Type B pancreatic cell (in vitro differentiated cells): ENCODE results near the gene SAFB2. TPM values are rescaled to one million over a fixed set of nuclear protein-coding genes. Genes with fewer than 3 reads are reported as not detected.
A peak's percentile ranks its signal among the peaks of the same experiment; 100 is the strongest.

Experiments used
- DNase-seq: peaks from one replicate; pipeline ENCODE4 v3.0.0; 2021; ENCODE audit warnings: mixed read lengths; ENCODE audit not compliant: unreplicated experiment; ENCODE audit errors: extremely low spot score
- H3K27ac Mint-ChIP-seq: 2 replicates; pipeline ENCODE4 v1.8.0; 2021; ENCODE audit warnings: mild to moderate bottlenecking, mixed read lengths
- H3K27me3 Mint-ChIP-seq: 2 replicates; pipeline ENCODE4 v1.8.0; 2021; ENCODE audit warnings: mixed read lengths
- H3K36me3 Mint-ChIP-seq: 2 replicates; pipeline ENCODE4 v1.8.0; 2021; ENCODE audit warnings: mixed read lengths
- H3K4me1 Mint-ChIP-seq: one replicate; pipeline ENCODE4 v1.8.0; 2021; ENCODE audit warnings: mixed read lengths; ENCODE audit not compliant: unreplicated experiment
- H3K4me3 Mint-ChIP-seq: 2 replicates; pipeline ENCODE4 v1.8.0; 2021; ENCODE audit warnings: mild to moderate bottlenecking, mixed read lengths
- H3K9me3 Mint-ChIP-seq: 2 replicates; pipeline ENCODE4 v1.8.0; 2021; ENCODE audit warnings: mixed read lengths
- CTCF ChIP-seq: fragments of 200-600 bp; sonication (generic); conservative IDR thresholded peaks from 2 replicates; pipeline ENCODE4 v1.5.0; 2021; ENCODE audit warnings: antibody characterized with exemption, mild to moderate bottlenecking
- total RNA-seq: library from RNA; stranded (reverse); gene quantifications from 2 replicates; pipeline ENCODE4 v1.2.1, GENCODE V29; 2021; ENCODE audit warnings: low replicate concordance

The SAFB2 gene
- total RNA-seq, 1 donor from 2014 or later: 93.4 TPM

GRCh38 chr19:5587071-5587455, 35.5 kb downstream of the SAFB2 start:
- no peak for DNase-seq
- Mint-ChIP-seq H3K27ac (no peak overlapping the region), H3K4me1 (peaks cover 6% of the 10 kb centered on the region), H3K36me3 (peaks cover 6% of the 10 kb centered on the region), H3K9me3 (no peaks in the 10 kb centered on the region), H3K4me3 (no peak overlapping the region), H3K27me3 (no peaks in the 10 kb centered on the region)
- no peak for TF ChIP-seq CTCF

DNA sequence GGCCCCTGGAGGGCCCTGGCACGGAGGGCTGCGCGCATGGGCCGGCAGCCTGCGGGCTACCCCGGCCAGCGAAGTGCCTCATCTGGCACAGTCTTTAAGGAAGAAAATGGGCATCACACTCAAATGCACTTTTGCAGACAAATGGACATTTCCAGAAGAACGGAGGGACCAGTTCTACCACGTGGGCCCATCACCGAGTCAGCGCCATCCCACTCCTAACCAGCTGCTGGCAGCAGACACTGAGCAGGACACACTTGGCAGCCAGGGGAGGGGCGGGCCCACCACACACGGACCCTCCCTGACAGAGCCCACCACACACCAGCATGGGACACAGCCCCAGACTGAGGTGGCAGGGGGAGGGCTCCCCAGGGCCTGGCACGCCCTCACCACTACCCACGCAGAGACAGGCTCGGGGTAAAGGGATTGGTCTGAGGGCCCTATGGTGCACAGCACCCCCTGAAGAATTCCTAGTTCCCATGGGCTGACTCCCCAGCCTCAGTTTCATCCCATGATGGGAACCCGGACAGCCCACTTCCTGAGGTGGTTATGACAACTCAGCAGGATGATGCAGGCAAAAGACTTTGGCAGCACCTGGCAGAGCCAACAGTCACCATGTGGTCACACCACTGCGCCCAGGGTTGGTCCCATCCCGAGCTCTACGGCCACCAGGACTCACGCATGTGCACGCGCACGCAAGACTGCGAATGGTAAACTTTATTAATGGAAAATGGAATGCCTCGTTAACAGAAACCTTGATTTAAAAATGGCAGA, 36.1 kb downstream of the SAFB2 start:
- Mint-ChIP-seq H3K9me3 (no peaks in the 10 kb centered on the region), H3K4me1 (peaks cover 6% of the 10 kb centered on the region), H3K27me3 (no peaks in the 10 kb centered on the region), H3K27ac (no peak overlapping the region), H3K36me3 (peaks cover under 1% of the 10 kb centered on the region), H3K4me3 (no peak overlapping the region)
- DNase-seq: no peak
- TF ChIP-seq CTCF: no peak

DNA sequence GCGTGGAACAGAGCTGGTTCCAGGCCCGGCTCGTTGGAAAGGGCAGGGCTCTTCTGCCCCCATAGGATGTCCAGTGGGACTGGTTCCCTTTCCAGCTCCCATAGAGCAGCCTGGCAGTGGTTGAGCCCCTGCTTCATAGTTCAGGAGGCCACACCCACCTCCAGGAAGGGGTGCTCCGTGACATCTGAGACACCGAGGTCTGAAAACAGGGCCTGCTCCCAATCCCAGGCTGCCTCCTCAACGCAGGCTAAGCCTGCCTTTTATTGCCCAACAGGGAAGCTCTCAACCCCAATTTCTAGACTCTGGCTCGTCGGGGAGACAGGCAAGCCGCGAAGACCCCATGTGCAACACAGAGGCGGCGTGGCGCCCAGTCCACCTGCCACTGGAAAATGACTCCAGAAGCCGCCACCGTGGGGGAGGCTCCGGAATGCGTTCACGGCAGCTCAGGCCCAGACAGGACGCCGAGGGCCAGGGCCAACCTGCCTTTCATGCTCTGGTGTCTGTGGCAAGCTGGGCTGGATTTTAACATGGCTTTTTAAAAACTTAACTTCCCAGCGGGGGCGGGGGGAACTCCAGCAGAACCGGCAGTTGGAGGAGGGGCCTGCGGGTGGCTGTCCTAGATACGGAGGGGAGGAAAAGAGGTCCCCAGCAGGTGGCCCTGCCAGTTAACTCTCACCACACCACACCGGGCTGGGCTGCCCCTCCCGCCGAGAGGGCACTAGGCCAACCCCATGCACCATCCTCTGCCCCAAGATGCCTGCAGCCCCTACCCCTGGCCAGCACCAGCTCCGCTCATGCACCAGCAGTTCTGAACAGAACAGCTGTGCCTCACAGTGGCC, 36.9 kb downstream of the SAFB2 start:
- H3K4me3 Mint-ChIP-seq: peak overlapping the region; percentile 52

GRCh38 chr19:5580161-5580571, 42.4 kb downstream of the SAFB2 start:
- Mint-ChIP-seq H3K9me3 (no peaks in the 10 kb centered on the region), H3K4me1 (peaks cover 16% of the 10 kb centered on the region), H3K36me3 (peaks cover 3% of the 10 kb centered on the region), H3K27ac (peak overlapping the region; percentile 48), H3K27me3 (no peaks in the 10 kb centered on the region), H3K4me3 (no peak overlapping the region)
- no peak for TF ChIP-seq CTCF
- DNase-seq: no peak

More for the DNA sequence above, 36.9 kb downstream of the SAFB2 start:
- Mint-ChIP-seq H3K36me3 (no peaks in the 10 kb centered on the region), H3K27ac (peak overlapping the region; percentile 64), H3K9me3 (no peaks in the 10 kb centered on the region), H3K27me3 (no peaks in the 10 kb centered on the region), H3K4me1 (peaks cover 6% of the 10 kb centered on the region)
- TF ChIP-seq CTCF: no peak
- DNase-seq: no peak

GRCh38 chr19:5579697-5580096, 42.9 kb downstream of the SAFB2 start:
- no peak overlapping the region for H3K4me3 Mint-ChIP-seq
- H3K4me1 Mint-ChIP-seq: peaks cover 16% of the 10 kb centered on the region
- DNase-seq: no peak
- H3K9me3 Mint-ChIP-seq: no peaks in the 10 kb centered on the region
- no peak for TF ChIP-seq CTCF
- peaks cover 3% of the 10 kb centered on the region for H3K36me3 Mint-ChIP-seq
- H3K27ac Mint-ChIP-seq: peak overlapping the region; percentile 48
- H3K27me3 Mint-ChIP-seq: no peaks in the 10 kb centered on the region
